IMR-90 (cell line): ENCODE measurements around the gene RBKS. TPM values are rescaled to one million over a fixed set of nuclear protein-coding genes. Genes with fewer than 3 reads are reported as not detected.
"Not testable (repeated sequence)": the region's sequence is repeated elsewhere in the genome, so short reads cannot be mapped to it uniquely, and the experiment has no call there.

ENCODE experiments used
- ATAC-seq: fragments of 200-7000 bp; cut with Tn5 transposase; 2 replicates; pipeline ENCODE4 v1.9.1; 2020; ENCODE audit warnings: low read depth, mild to moderate bottlenecking, moderate library complexity
- BruUV-seq: library from RNA; stranded (reverse); fragments of 400-500 nt; replicated peaks from 2 replicates; lab custom pipeline; 2021; lab: Mats Ljungman, UMichigan
- CTCF ChIA-PET: fragments of 300-600 bp; formaldehyde crosslinking; extraction: SDS; loops from one replicate; lab custom pipeline; 2021; ENCODE audit warnings: antibody characterized with exemption; lab: Yijun Ruan, JAX
- POLR2A ChIA-PET: fragments of 300-600 bp; sonication (Branson Sonifier 250); formaldehyde crosslinking; loops from one replicate; lab custom pipeline; 2022; ENCODE audit warnings: antibody characterized with exemption; ENCODE audit not compliant: unreplicated experiment; lab: Charles Lee
- DNase-seq: peaks from one replicate; pipeline ENCODE4 v3.0.0; 2013
- H2AFZ ChIP-seq: replicated peaks from 2 replicates; pipeline ENCODE3; 2013; ENCODE audit warnings: low read length, mild to moderate bottlenecking; ENCODE audit not compliant: poor library complexity
- H2AK5ac ChIP-seq: 2 replicates; pipeline ENCODE4 v1.6.1; 2013; ENCODE audit warnings: low read depth, low read length, inconsistent platforms
- H2AK9ac ChIP-seq: replicated peaks from 2 replicates; pipeline ENCODE3; 2013; ENCODE audit warnings: mild to moderate bottlenecking, low read depth, low read length, moderate library complexity; ENCODE audit not compliant: poor library complexity
- H2BK120ac ChIP-seq: 2 replicates; pipeline ENCODE4 v1.6.1; 2013; ENCODE audit warnings: low read depth, low read length, inconsistent platforms
- H2BK15ac ChIP-seq: 3 replicates; pipeline ENCODE4 v1.6.1; 2013; ENCODE audit warnings: low read depth, low read length, inconsistent platforms
- H2BK20ac ChIP-seq: 2 replicates; pipeline ENCODE4 v1.6.1; 2013; ENCODE audit warnings: low read depth, mild to moderate bottlenecking, inconsistent platforms, low read length, moderate library complexity
- H2BK5ac ChIP-seq: 2 replicates; pipeline ENCODE4 v1.6.1; 2013; ENCODE audit warnings: mild to moderate bottlenecking, low read depth, low read length, inconsistent platforms; ENCODE audit not compliant: poor library complexity, severe bottlenecking
- H3K14ac ChIP-seq: replicated peaks from 2 replicates; pipeline ENCODE4 v1.6.1; 2013; ENCODE audit warnings: low read depth, low read length, inconsistent platforms
- H3K18ac ChIP-seq: 2 replicates; pipeline ENCODE4 v1.6.1; 2013; ENCODE audit warnings: low read depth, low read length, control low read depth
- H3K23ac ChIP-seq: 2 replicates; pipeline ENCODE4 v1.6.1; 2013; ENCODE audit warnings: low read depth, low read length, inconsistent platforms
- H3K27ac ChIP-seq: 2 replicates; pipeline ENCODE4 v1.5.1; 2013; ENCODE audit warnings: mild to moderate bottlenecking, control low read depth, low read length; ENCODE audit not compliant: insufficient read depth
- H3K27me3 ChIP-seq: 2 replicates; pipeline ENCODE4 v1.6.1; 2013; ENCODE audit warnings: low read length; ENCODE audit not compliant: control insufficient read depth, insufficient read depth
- H3K36me3 ChIP-seq: 2 replicates; pipeline ENCODE4 v1.6.1; 2013; ENCODE audit warnings: low read length, mixed read lengths; ENCODE audit not compliant: control insufficient read depth, insufficient read depth
- H3K4ac ChIP-seq: 2 replicates; pipeline ENCODE4 v1.6.1; 2013; ENCODE audit warnings: low read depth, low read length, inconsistent platforms
- H3K4me1 ChIP-seq: 2 replicates; pipeline ENCODE4 v1.6.1; 2013; ENCODE audit warnings: low read length, mixed read lengths; ENCODE audit not compliant: control insufficient read depth, insufficient read depth
- H3K4me2 ChIP-seq: 2 replicates; pipeline ENCODE4 v1.6.1; 2013; ENCODE audit warnings: low read depth, mild to moderate bottlenecking, control low read depth, low read length, moderate library complexity
- H3K4me3 ChIP-seq: 2 replicates; pipeline ENCODE4 v1.5.1; 2013; ENCODE audit warnings: low read depth, mild to moderate bottlenecking, control low read depth, low read length, moderate library complexity; ENCODE audit not compliant: insufficient read depth
- H3K56ac ChIP-seq: 2 replicates; pipeline ENCODE4 v1.6.1; 2013; ENCODE audit warnings: low read length, inconsistent platforms; ENCODE audit not compliant: insufficient read depth; ENCODE audit errors: extremely low read depth
- H3K79me1 ChIP-seq, 2 experiments: 2 replicates each; pipeline ENCODE4 v1.6.1; 2013; ENCODE audit warnings: low read length in 2 of 2, inconsistent platforms in 1 of 2, low read depth in 1 of 2
- H3K9ac ChIP-seq: 2 replicates; pipeline ENCODE4 v1.6.1; 2013; ENCODE audit warnings: low read depth, low read length, control low read depth
- H3K9me1 ChIP-seq: 2 replicates; pipeline ENCODE4 v1.6.1; 2013; ENCODE audit warnings: low read length, inconsistent platforms; ENCODE audit not compliant: insufficient read depth
- H3K9me3 ChIP-seq: 2 replicates; pipeline ENCODE4 v1.6.1; 2013; ENCODE audit warnings: low read length; ENCODE audit not compliant: control insufficient read depth, insufficient read depth
- H4K20me1 ChIP-seq: 2 replicates; pipeline ENCODE4 v1.6.1; 2013; ENCODE audit warnings: low read length, inconsistent platforms; ENCODE audit not compliant: insufficient read depth
- H4K5ac ChIP-seq: 2 replicates; pipeline ENCODE4 v1.6.1; 2013; ENCODE audit warnings: mild to moderate bottlenecking, low read depth, low read length, control low read depth
- H4K8ac ChIP-seq, 2 experiments: 2 replicates each; pipeline ENCODE4 v1.6.1; 2013; ENCODE audit warnings: low read depth in 2 of 2, low read length in 2 of 2, control low read depth in 1 of 2, inconsistent platforms in 1 of 2
- H4K91ac ChIP-seq: 2 replicates; pipeline ENCODE4 v1.6.1; 2013; ENCODE audit warnings: low read depth, low read length, inconsistent platforms; ENCODE audit not compliant: insufficient read depth
- CEBPB ChIP-seq: IDR thresholded peaks from 2 replicates; pipeline ENCODE4 v1.6.1; 2012; ENCODE audit warnings: low read depth, low read length, improper control_type of control experiment
- CHD1 ChIP-seq: IDR thresholded peaks from 2 replicates; pipeline ENCODE4 v1.6.1; 2012; ENCODE audit warnings: low read depth, low read length, improper control_type of control experiment
- POLR2A ChIP-seq: IDR thresholded peaks from 2 replicates; pipeline ENCODE4 v1.6.1; 2012; ENCODE audit warnings: mild to moderate bottlenecking, low read depth, low read length
- WGBS, 2 experiments: methylation state at CpG; one replicate each; pipeline versions ENCODE4 v1.1.5 to v1.1.7; 2013; ENCODE audit warnings: missing lambda C conversion rate in 2 of 2; ENCODE audit not compliant: insufficient read length in 1 of 2; ENCODE audit errors: extremely low coverage in 2 of 2; 5-methylcytosine and 5-hydroxymethylcytosine counted together
- dilution Hi-C: fragments of 300-500 bp; cut with HindIII; formaldehyde crosslinking; loops from one replicate; pipeline ENCODE4 v1.14.3; 2018; ENCODE audit warnings: low sequenced_read_pairs; ENCODE audit not compliant: unreplicated experiment
- in situ Hi-C: fragments of 300-500 bp; cut with MboI; formaldehyde crosslinking; loops from 3 replicates; pipeline ENCODE4 v1.14.3; 2019; ENCODE audit warnings: low sequenced_read_pairs, inconsistent platforms, mixed read lengths
- intact Hi-C: fragments of 100-400 bp; cut with micrococcal nuclease; formaldehyde crosslinking; loops from 2 replicates; pipeline ENCODE4 v1.10.0; 2022
- polyA plus RNA-seq, 3 experiments: library from polyadenylated mRNA; depleted of rRNA; stranded (reverse); fragments of >200 nt; gene quantifications; 2 replicates each; pipeline ENCODE4 v1.2.3, GENCODE V29; 2012; ENCODE audit warnings: low replicate concordance in 1 of 3
- total RNA-seq: library from RNA; depleted of rRNA; stranded (reverse); fragments of >200 nt; gene quantifications from 2 replicates; pipeline ENCODE4 v1.2.3, GENCODE V29; 2012
- TF ChIP-seq, protein P1 (sequence below): conservative IDR thresholded peaks from 2 replicates; pipeline ENCODE4 v1.5.1; 2012; ENCODE audit warnings: mild to moderate bottlenecking, low read depth, low read length, improper control_type of control experiment

Gene RBKS
- total and polyA plus RNA-seq, 2 of the 4 experiments (the other 2 are of a cell fraction): 1.1 to 1.4 TPM

DNA sequence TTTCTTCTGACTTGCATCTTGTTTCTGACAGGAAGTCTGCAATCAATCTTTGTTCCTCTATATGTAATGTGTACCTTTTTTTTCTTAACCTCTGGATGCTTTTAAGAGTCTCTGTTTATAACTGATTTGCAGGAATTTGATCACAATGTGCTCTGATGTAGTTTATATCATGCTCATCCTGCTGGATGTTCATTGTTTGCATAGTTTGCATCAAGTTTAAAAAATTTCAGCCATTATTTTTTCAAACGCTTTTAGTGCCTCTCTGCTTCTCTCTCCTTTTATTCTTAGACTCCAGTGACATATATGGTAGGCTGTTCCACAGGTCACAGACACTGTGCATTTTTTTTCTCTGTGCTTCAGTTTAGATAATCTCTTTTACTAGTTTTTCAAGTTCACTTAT lies 23.9 kb downstream of the RBKS start:
- H3K4me1 ChIP-seq: peaks cover 1% of the 10 kb centered on the region; the same call in 1 of the 2 replicates
- H4K91ac ChIP-seq: no peak overlapping the region
- no peak overlapping the region; the same call in 1 of the 2 replicates for H3K4me2 ChIP-seq
- H2AK5ac ChIP-seq: no peak overlapping the region
- H3K56ac ChIP-seq: no peak overlapping the region
- no peaks in the 10 kb centered on the region for H3K27me3 ChIP-seq
- no peak overlapping the region for H3K27ac ChIP-seq
- H3K36me3 ChIP-seq: no peaks in the 10 kb centered on the region
- no peaks in the 10 kb centered on the region for H3K9me3 ChIP-seq
- ChIA-PET POLR2A (no interaction called here), CTCF (no interaction called here)
- WGBS, 2 experiments: no CpG with 5 or more reads among the region's 1 CpG
- dilution Hi-C loops (no loop called here), in situ Hi-C loops (no loop called here), intact Hi-C loops (no loop called here)
- H2AFZ ChIP-seq: no peak overlapping the region
- no TSS peak for BruUV-seq
- no peak overlapping the region for H3K14ac ChIP-seq
- ATAC-seq (peak; percentile 75), DNase-seq (peak; percentile 40)
- no peak overlapping the region for H3K23ac ChIP-seq
- no peaks in the 10 kb centered on the region for H3K79me1 ChIP-seq
- no peaks in the 10 kb centered on the region for H3K9me1 ChIP-seq
- H2BK15ac ChIP-seq: no peak overlapping the region
- no peaks in the 10 kb centered on the region for H4K20me1 ChIP-seq
- H4K5ac ChIP-seq: no peak overlapping the region
- H2AK9ac ChIP-seq: no peak overlapping the region
- H4K8ac ChIP-seq: no peak overlapping the region; a peak in 1 of 4 replicates
- no peak overlapping the region for H3K4me3 ChIP-seq
- H3K4ac ChIP-seq: no peak overlapping the region
- no peak overlapping the region for H3K18ac ChIP-seq
- TF ChIP-seq CEBPB (no peak), POLR2A (no peak), CHD1 (no peak)
- TF ChIP-seq, protein P1, sequence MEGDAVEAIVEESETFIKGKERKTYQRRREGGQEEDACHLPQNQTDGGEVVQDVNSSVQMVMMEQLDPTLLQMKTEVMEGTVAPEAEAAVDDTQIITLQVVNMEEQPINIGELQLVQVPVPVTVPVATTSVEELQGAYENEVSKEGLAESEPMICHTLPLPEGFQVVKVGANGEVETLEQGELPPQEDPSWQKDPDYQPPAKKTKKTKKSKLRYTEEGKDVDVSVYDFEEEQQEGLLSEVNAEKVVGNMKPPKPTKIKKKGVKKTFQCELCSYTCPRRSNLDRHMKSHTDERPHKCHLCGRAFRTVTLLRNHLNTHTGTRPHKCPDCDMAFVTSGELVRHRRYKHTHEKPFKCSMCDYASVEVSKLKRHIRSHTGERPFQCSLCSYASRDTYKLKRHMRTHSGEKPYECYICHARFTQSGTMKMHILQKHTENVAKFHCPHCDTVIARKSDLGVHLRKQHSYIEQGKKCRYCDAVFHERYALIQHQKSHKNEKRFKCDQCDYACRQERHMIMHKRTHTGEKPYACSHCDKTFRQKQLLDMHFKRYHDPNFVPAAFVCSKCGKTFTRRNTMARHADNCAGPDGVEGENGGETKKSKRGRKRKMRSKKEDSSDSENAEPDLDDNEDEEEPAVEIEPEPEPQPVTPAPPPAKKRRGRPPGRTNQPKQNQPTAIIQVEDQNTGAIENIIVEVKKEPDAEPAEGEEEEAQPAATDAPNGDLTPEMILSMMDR: no peak
- H2BK20ac ChIP-seq: no peak overlapping the region
- H3K9ac ChIP-seq: no peak overlapping the region
- no peak overlapping the region for H2BK120ac ChIP-seq
- peak overlapping the region; percentile 21 for H2BK5ac ChIP-seq

DNA sequence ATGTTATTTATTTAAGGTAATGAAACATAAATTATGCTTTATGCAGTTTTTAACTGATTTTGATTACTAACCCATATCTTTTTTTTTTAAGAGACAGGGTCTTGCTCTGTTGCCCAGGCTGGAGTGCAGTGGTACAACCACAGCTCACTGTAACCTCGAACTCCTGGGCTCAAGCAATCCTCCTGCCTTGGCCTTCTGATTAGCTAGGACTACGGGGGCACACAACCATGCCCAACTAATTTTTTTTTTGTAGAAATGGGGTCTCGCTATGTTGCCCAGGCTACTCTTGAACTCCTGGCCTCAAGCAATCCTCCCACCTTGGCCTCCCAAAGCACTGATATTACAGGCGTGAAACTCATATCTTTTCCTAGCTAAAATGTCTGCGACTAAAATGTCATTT lies 26.2 kb downstream of the RBKS start:
- H3K9me3 ChIP-seq, H3K4me2 ChIP-seq, H3K4me3 ChIP-seq, H3K9ac ChIP-seq, dilution Hi-C loops, H3K23ac ChIP-seq, H3K56ac ChIP-seq, H2AK9ac ChIP-seq, H4K91ac ChIP-seq, H3K14ac ChIP-seq, H4K5ac ChIP-seq, H3K4me1 ChIP-seq, H3K27me3 ChIP-seq, DNase-seq, H3K9me1 ChIP-seq, H4K20me1 ChIP-seq, in situ Hi-C loops, ATAC-seq, intact Hi-C loops, POLR2A ChIA-PET, H2AK5ac ChIP-seq, H3K36me3 ChIP-seq, H2BK20ac ChIP-seq, H2BK5ac ChIP-seq, H3K18ac ChIP-seq, H4K8ac ChIP-seq, H3K79me1 ChIP-seq, H3K27ac ChIP-seq, BruUV-seq, H2AFZ ChIP-seq: not testable (repeated sequence)
- Histone ChIP-seq H2BK120ac (peak overlapping the region; percentile 26; the same call in 1 of the 2 replicates), H2BK15ac (0 out of 3 replicates have a peak overlapping the region, but pooled peaks have one; percentile 42), H3K4ac (peak overlapping the region; percentile 7; the same call in 1 of the 2 replicates)
- WGBS, 2 experiments: no CpG with 5 or more reads among the region's 5 CpGs
- CTCF ChIA-PET: interaction anchor here (0.6 to 1.1 kb wide), 2 partner anchors 13 to 270 kb away, joined by 4 to 10 read pairs; no protein-coding TSS in a partner anchor
